Panc1 (cell line): Measurements from ENCODE around the gene PEX12. TPM values are rescaled to one million over a fixed set of nuclear protein-coding genes. Genes with fewer than 3 reads are reported as not detected.
"Not testable (repeated sequence)": the region's sequence is repeated elsewhere in the genome, so short reads cannot be mapped to it uniquely, and the experiment has no call there.

ENCODE experiments used
- ATAC-seq: fragments of 200-7000 bp; cut with Tn5 transposase; 2 replicates; pipeline ENCODE4 v1.9.1; 2020; ENCODE audit warnings: mild to moderate bottlenecking, moderate library complexity
- BruUV-seq: library from RNA; stranded (reverse); fragments of 400-500 nt; replicated peaks from 2 replicates; lab custom pipeline; 2021; lab: Mats Ljungman, UMichigan
- CTCF ChIA-PET: fragments of 300-600 bp; sonication (Branson Sonifier 250); formaldehyde crosslinking; loops from one replicate; lab custom pipeline; 2022; ENCODE audit warnings: antibody characterized with exemption; lab: Charles Lee
- POLR2A ChIA-PET: fragments of 300-600 bp; sonication (Branson Sonifier 250); formaldehyde crosslinking; loops from one replicate; lab custom pipeline; 2022; ENCODE audit warnings: antibody characterized with exemption; lab: Charles Lee
- DNase-seq: peaks from one replicate; pipeline ENCODE4 v3.0.0-alpha.2; 2010; ENCODE audit warnings: low read depth, low spot score
- H3K27ac ChIP-seq: 2 replicates; pipeline ENCODE4 v1.5.1; 2011; ENCODE audit warnings: mild to moderate bottlenecking, low read length, inconsistent platforms
- H3K27me3 ChIP-seq: fragments of 200-500 bp; sonication (Bioruptor generic); 2 replicates; pipeline ENCODE4 v1.6.0; 2014; ENCODE audit warnings: low read length, inconsistent platforms; ENCODE audit not compliant: control insufficient read depth, insufficient read depth
- H3K36me3 ChIP-seq: fragments of 200-500 bp; sonication (Bioruptor generic); 2 replicates; pipeline ENCODE4 v1.5.1; 2014; ENCODE audit warnings: inconsistent platforms, mild to moderate bottlenecking, low read length, moderate library complexity; ENCODE audit not compliant: control insufficient read depth, insufficient read depth
- H3K4me1 ChIP-seq: 2 replicates; pipeline ENCODE4 v1.5.1; 2011; ENCODE audit warnings: inconsistent platforms, mild to moderate bottlenecking, low read length, moderate library complexity; ENCODE audit not compliant: control insufficient read depth, insufficient read depth
- H3K4me3 ChIP-seq, 2 experiments: 2 replicates each; pipeline ENCODE4 v1.5.1; 2011 to 2012; ENCODE audit warnings: low read depth in 2 of 2, low read length in 2 of 2, mild to moderate bottlenecking in 2 of 2, inconsistent platforms in 1 of 2, moderate library complexity in 1 of 2
- H3K9me3 ChIP-seq: fragments of 200-500 bp; sonication (Bioruptor generic); 2 replicates; pipeline ENCODE4 v1.5.1; 2014; ENCODE audit warnings: low read depth, mild to moderate bottlenecking, inconsistent platforms, low read length, moderate library complexity; ENCODE audit not compliant: control insufficient read depth, insufficient read depth
- CTCF ChIP-seq: fragments of 450-650 bp; IDR thresholded peaks from 2 replicates; pipeline ENCODE4 v1.5.1; 2017; ENCODE audit warnings: mild to moderate bottlenecking
- POLR2AphosphoS5 ChIP-seq: IDR thresholded peaks from 2 replicates; pipeline ENCODE4 v1.6.1; 2012; ENCODE audit warnings: mild to moderate bottlenecking, low read depth, low read length, moderate library complexity
- REST ChIP-seq, 2 experiments: IDR thresholded peaks; 2 replicates each; pipeline ENCODE4 v1.6.1; 2011 to 2012; ENCODE audit warnings: low read depth in 2 of 2, control low read depth in 1 of 2, low read length in 1 of 2, mild to moderate bottlenecking in 1 of 2, moderate library complexity in 1 of 2; ENCODE audit not compliant: insufficient read depth in 1 of 2
- SIN3A ChIP-seq: IDR thresholded peaks from 2 replicates; pipeline ENCODE4 v1.6.1; 2012; ENCODE audit warnings: low read depth, mild to moderate bottlenecking, low read length, moderate library complexity, borderline replicate concordance; ENCODE audit not compliant: insufficient read depth
- TCF7L2 ChIP-seq: IDR thresholded peaks from 2 replicates; pipeline ENCODE4 v1.6.1; 2011; ENCODE audit warnings: mild to moderate bottlenecking, low read depth, low read length, inconsistent platforms
- in situ Hi-C: cut with HindIII; loops from 2 replicates; pipeline ENCODE4 v1.10.0; 2016; ENCODE audit warnings: low sequenced_read_pairs, low pct_unique_long_range_greater_than_20kb
- intact Hi-C: fragments of 100-400 bp; cut with micrococcal nuclease; formaldehyde crosslinking; loops from one replicate; pipeline ENCODE4 v1.10.0; 2022; ENCODE audit not compliant: unreplicated experiment
- total RNA-seq: library from RNA; stranded (reverse); gene quantifications from one replicate; pipeline ENCODE4 v1.2.1, GENCODE V29; 2021; ENCODE audit not compliant: unreplicated experiment

The PEX12 gene
- total RNA-seq, 1 experiment from 2014 or later = 6.6 TPM

- H3K27me3 ChIP-seq = no peaks in the 10 kb centered on the region
- no TSS peak for BruUV-seq
- TF ChIP-seq CTCF (no peak), TCF7L2 (no peak), SIN3A (no peak), REST (IDR thresholded peaks at IDR 0.05; ENCODE audit: insufficient read depth in 1 of 2, low read depth in 2 of 2, low read length in 1 of 2) (no peak), POLR2AphosphoS5 (no peak)
- no peak overlapping the region for H3K27ac ChIP-seq
- intact Hi-C loops (loop anchor here (5.0 to 10.0 kb wide), 2 partner anchors 50 to 132 kb away; no protein-coding TSS in a partner anchor), in situ Hi-C loops (no loop called here)
- 0 out of 2 replicates have a peak, but pooled peaks cover 4% of the 10 kb centered on the region for H3K4me1 ChIP-seq
- ATAC-seq (no peak), DNase-seq (no peak)
- H3K9me3 ChIP-seq = no peaks in the 10 kb centered on the region
- CTCF ChIA-PET = no interaction called here
- H3K4me3 ChIP-seq = no peak overlapping the region
- peaks cover 42% of the 10 kb centered on the region for H3K36me3 ChIP-seq
- POLR2A ChIA-PET = no interaction called here
Observed at GRCh38 chr17:35614810-35615209, 36.4 kb upstream of the PEX12 start.

DNA sequence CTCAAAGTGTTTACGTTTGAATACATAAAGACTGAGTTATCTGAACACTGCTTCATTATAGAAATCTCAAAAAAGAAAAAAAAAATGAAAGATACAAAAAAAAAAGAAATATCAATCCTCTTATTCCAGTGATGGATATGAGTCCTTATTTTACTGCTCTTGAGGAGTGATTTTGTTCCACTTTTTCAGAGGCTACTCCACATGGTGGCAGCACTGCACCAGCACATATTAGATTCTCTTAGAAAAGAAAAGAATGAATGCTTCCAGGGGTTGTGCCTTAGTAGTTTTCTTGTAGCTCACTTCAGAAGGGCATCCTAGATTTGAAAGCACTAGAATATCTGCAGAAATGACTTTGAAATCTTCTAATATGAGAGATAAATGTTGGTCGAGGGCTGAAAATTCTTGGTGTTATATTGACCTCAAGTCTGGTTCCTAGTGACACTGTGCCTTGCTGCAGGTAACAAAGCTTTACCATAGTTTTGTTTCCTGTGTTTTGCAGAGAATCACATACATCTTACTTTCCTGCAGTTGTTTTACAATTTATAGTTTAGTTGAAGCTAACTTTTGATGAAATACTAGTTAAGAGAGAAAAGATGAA is 34.7 kb upstream of the PEX12 start:
- in situ Hi-C loops (no loop called here), intact Hi-C loops (loop anchor here (5.0 to 10.0 kb wide), 2 partner anchors 52 to 134 kb away; no protein-coding TSS in a partner anchor)
- no peaks in the 10 kb centered on the region for H3K27me3 ChIP-seq
- H3K4me3 ChIP-seq = no peak overlapping the region
- no TSS peak for BruUV-seq
- no peaks in the 10 kb centered on the region for H3K9me3 ChIP-seq
- POLR2A ChIA-PET = interaction anchor here (0.8 kb wide), 1 partner anchor 9 kb away, joined by 3 read pairs; no protein-coding TSS in a partner anchor
- CTCF ChIA-PET = interaction anchor here (0.8 kb wide), 1 partner anchor 134 kb away, joined by 3 read pairs; no protein-coding TSS in a partner anchor
- TF ChIP-seq POLR2AphosphoS5 (no peak), CTCF (peak; percentile 77; the same call in 1 of the 2 replicates), REST (IDR thresholded peaks at IDR 0.05; ENCODE audit: insufficient read depth in 1 of 2, low read depth in 2 of 2, low read length in 1 of 2) (no peak), TCF7L2 (no peak), SIN3A (no peak)
- no peak for DNase-seq
- no peak overlapping the region for H3K27ac ChIP-seq
- ATAC-seq = peak; percentile 78
- peaks cover 48% of the 10 kb centered on the region for H3K36me3 ChIP-seq
- H3K4me1 ChIP-seq = 0 out of 2 replicates have a peak, but pooled peaks cover under 1% of the 10 kb centered on the region

- POLR2A ChIA-PET = interaction anchor here (0.7 kb wide), 1 partner anchor 25 kb away, joined by 4 read pairs; no protein-coding TSS in a partner anchor
- H3K9me3 ChIP-seq, H3K27ac ChIP-seq, H3K27me3 ChIP-seq, in situ Hi-C loops, H3K4me3 ChIP-seq, H3K4me1 ChIP-seq, BruUV-seq, CTCF ChIA-PET, DNase-seq, ATAC-seq: not testable (repeated sequence)
- peaks cover 54% of the 10 kb centered on the region for H3K36me3 ChIP-seq
- intact Hi-C loops = loop anchor here (5.0 to 10.0 kb wide), 2 partner anchors 54 to 137 kb away; no protein-coding TSS in a partner anchor
Observed at GRCh38 chr17:35610746-35611145, 32.4 kb upstream of the PEX12 start.
